ENCODE results near the gene XCR1.

Gene XCR1

DNA sequence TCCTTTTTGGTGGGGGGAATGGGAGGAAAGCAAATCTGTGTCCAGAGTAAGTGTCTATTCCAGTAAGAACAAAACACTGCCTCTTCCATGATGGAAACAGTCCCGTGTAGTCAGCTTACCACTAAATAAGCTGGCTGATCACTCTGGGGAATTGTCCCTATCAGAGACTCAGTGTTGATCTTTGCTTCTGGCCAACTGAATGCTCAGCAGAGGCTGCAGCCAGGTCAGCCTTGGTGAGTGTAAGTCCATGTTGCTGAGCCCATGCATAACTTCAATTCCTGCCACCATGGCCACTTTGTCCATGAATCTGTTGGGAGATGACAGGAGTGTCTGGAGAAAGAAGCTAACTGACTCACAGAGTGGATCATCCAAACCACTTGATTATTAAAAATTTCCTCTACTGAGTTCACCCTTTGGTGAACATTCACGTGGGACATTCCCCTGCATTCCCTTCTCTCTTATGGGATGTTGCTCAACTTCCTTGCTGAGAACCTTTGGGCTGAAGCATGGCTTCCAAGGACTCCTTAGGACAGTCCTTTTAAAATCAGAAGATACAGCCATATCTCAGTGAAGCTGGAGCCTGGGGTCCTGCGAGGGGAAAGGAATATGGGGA lies 33.9 kb upstream of the XCR1 start:
- ChIA-PET POLR2A (no interaction called here), CTCF (no interaction called here)
- H3K4me1 ChIP-seq (ENCODE audit: control insufficient read depth, insufficient read depth, low read length): peaks cover 7% of the 10 kb centered on the region
- H3K9me3 ChIP-seq (ENCODE audit: control insufficient read depth, insufficient read depth, low read depth, low read length): no peaks in the 10 kb centered on the region
- H3K4me3 ChIP-seq (ENCODE audit: low read depth, low read length): no peak overlapping the region
- TF ChIP-seq ZNF239 (tag by site-specific recombination; IDR thresholded peaks at IDR 0.05) (no peak), GLIS2 (tag by site-specific recombination; IDR thresholded peaks at IDR 0.05) (no peak), ZBTB26 (tag by site-specific recombination; optimal IDR thresholded peaks at IDR 0.05) (no peak), TRIM28 (IDR thresholded peaks at IDR 0.05; ENCODE audit: borderline replicate concordance, low read length) (no peak)
- no peaks in the 10 kb centered on the region for H3K36me3 ChIP-seq (ENCODE audit: control insufficient read depth in 2 of 2, insufficient read depth in 1 of 2, low read length in 2 of 2)
- H3K27ac ChIP-seq (ENCODE audit: extremely low read depth, low read depth, low read length): no peak overlapping the region

DNA sequence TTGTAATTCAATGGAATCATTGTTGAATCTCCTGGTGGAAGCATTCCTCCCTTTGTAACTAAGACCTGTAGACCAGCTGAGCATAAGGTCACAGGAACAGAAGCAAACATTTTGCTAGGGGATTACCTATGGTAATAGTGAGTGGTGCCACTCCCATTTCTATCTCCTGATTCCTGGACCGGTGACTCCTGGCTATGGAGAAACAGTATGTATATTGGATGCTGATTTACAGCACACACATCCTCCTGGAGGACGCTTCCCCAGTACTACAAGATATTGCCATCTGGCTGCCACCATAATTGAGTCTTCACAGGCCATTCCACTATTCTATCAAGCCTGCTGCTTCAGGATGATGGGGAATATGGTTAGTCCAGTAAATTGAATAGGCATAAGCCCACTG lies 33.3 kb upstream of the XCR1 start:
- Histone ChIP-seq H3K4me1 (ENCODE audit: control insufficient read depth, insufficient read depth, low read length) (peaks cover 5% of the 10 kb centered on the region), H3K27ac (ENCODE audit: extremely low read depth, low read depth, low read length) (no peak overlapping the region), H3K36me3 (ENCODE audit: control insufficient read depth in 2 of 2, insufficient read depth in 1 of 2, low read length in 2 of 2) (no peaks in the 10 kb centered on the region), H3K4me3 (ENCODE audit: low read depth, low read length) (no peak overlapping the region), H3K9me3 (ENCODE audit: control insufficient read depth, insufficient read depth, low read depth, low read length) (no peaks in the 10 kb centered on the region)
- ChIA-PET CTCF (interaction anchor here (1.4 kb wide), 1 partner anchor 9 kb away, joined by 3 read pairs; no protein-coding TSS in a partner anchor), POLR2A (no interaction called here)
- TF ChIP-seq ZFHX2 (tag by site-specific recombination; conservative IDR thresholded peaks at IDR 0.05): no peak
- TF ChIP-seq ZNF24 (tag by site-specific recombination; IDR thresholded peaks at IDR 0.05): no peak
- TF ChIP-seq FEZF1 (tag by site-specific recombination; IDR thresholded peaks at IDR 0.05): no peak
- TF ChIP-seq, protein P1, sequence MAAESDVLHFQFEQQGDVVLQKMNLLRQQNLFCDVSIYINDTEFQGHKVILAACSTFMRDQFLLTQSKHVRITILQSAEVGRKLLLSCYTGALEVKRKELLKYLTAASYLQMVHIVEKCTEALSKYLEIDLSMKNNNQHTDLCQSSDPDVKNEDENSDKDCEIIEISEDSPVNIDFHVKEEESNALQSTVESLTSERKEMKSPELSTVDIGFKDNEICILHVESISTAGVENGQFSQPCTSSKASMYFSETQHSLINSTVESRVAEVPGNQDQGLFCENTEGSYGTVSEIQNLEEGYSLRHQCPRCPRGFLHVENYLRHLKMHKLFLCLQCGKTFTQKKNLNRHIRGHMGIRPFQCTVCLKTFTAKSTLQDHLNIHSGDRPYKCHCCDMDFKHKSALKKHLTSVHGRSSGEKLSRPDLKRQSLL (tag by site-specific recombination; IDR thresholded peaks at IDR 0.05): no peak
- no peak for TF ChIP-seq GLIS1 (tag by site-specific recombination; IDR thresholded peaks at IDR 0.05)
- no peak for TF ChIP-seq REST (tag by site-specific recombination; IDR thresholded peaks at IDR 0.05)
- TF ChIP-seq ZNF221 (tag by site-specific recombination; IDR thresholded peaks at IDR 0.05; ENCODE audit: borderline replicate concordance): no peak
- no peak for TF ChIP-seq SETDB1 (IDR thresholded peaks at IDR 0.05; ENCODE audit: insufficient read length, low read length)
- no peak for TF ChIP-seq ZNF555 (tag by site-specific recombination; conservative IDR thresholded peaks at IDR 0.05)
- TF ChIP-seq ZBTB21 (tag by site-specific recombination; IDR thresholded peaks at IDR 0.05): no peak
- TF ChIP-seq, protein P2, sequence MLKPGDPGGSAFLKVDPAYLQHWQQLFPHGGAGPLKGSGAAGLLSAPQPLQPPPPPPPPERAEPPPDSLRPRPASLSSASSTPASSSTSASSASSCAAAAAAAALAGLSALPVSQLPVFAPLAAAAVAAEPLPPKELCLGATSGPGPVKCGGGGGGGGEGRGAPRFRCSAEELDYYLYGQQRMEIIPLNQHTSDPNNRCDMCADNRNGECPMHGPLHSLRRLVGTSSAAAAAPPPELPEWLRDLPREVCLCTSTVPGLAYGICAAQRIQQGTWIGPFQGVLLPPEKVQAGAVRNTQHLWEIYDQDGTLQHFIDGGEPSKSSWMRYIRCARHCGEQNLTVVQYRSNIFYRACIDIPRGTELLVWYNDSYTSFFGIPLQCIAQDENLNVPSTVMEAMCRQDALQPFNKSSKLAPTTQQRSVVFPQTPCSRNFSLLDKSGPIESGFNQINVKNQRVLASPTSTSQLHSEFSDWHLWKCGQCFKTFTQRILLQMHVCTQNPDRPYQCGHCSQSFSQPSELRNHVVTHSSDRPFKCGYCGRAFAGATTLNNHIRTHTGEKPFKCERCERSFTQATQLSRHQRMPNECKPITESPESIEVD (tag by site-specific recombination; IDR thresholded peaks at IDR 0.05): no peak
- no peak for TF ChIP-seq ZNF585B (tag by site-specific recombination; IDR thresholded peaks at IDR 0.05)
- TF ChIP-seq, protein P3, sequence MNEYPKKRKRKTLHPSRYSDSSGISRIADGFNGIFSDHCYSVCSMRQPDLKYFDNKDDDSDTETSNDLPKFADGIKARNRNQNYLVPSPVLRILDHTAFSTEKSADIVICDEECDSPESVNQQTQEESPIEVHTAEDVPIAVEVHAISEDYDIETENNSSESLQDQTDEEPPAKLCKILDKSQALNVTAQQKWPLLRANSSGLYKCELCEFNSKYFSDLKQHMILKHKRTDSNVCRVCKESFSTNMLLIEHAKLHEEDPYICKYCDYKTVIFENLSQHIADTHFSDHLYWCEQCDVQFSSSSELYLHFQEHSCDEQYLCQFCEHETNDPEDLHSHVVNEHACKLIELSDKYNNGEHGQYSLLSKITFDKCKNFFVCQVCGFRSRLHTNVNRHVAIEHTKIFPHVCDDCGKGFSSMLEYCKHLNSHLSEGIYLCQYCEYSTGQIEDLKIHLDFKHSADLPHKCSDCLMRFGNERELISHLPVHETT (tag by site-specific recombination; IDR thresholded peaks at IDR 0.05): no peak
- TF ChIP-seq HOXA7 (CRISPR knock-in tag; IDR thresholded peaks at IDR 0.05; ENCODE audit: borderline replicate concordance): no peak
- no peak for TF ChIP-seq ZXDB (tag by site-specific recombination; IDR thresholded peaks at IDR 0.05)
- no peak for TF ChIP-seq ZNF654 (tag by site-specific recombination; IDR thresholded peaks at IDR 0.05; ENCODE audit: low read depth)
- TF ChIP-seq GFI1B (tag by site-specific recombination; IDR thresholded peaks at IDR 0.05): no peak

Measured in HEK293 (cell line).